Measurements from ENCODE around the gene SH3D21.

Gene SH3D21

DNA sequence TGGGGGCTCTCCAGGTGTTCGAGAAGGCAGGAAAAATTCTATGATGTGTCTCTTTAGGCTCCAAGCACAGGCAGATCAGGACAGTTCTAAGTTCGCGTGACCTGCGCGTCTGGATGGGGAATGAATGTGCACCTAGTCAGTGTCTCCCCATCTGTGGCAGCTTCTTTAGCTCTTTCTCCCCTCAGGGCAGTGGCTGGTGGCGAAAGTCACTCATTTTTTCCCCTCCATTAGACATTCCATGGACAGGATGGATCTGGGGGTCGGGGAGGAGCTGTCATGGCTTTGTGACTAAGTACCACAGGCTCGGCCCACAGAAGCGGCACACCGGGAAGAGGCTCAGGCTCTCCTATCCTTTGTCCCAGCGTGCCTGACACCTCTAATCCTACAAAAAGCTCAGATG is 48.3 kb downstream of the SH3D21 start:
- Mint-ChIP-seq H3K27me3 (no peaks in the 10 kb centered on the region), H3K4me3 (no peak overlapping the region), H3K27ac (no peak overlapping the region), H3K36me3 (peaks cover 76% of the 10 kb centered on the region), H3K4me1 (peaks cover 22% of the 10 kb centered on the region), H3K9me3 (no peaks in the 10 kb centered on the region)
- no peak for ATAC-seq

DNA sequence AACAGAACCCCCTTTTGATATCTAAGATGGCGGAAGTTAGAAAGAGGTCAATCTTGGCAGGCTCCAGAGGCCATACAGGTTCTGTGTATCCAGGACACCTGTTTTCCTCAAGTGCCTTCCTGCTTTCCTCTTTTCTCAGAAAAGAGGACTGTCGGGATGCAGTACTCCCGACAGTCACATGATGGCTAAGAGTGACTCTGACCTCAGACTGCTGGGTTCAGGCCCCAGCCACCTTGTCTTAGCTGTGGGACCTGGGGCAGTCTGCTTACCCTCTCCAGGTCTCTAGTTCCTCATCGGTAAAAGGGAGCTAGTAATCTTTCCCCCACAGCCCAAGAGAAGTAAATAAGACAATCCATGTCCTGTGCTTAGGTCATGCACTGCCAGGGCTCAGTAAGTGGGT is 49.6 kb downstream of the SH3D21 start:
- Mint-ChIP-seq H3K4me3 (no peak overlapping the region), H3K27me3 (no peaks in the 10 kb centered on the region), H3K9me3 (no peaks in the 10 kb centered on the region), H3K4me1 (peaks cover 21% of the 10 kb centered on the region), H3K27ac (no peak overlapping the region), H3K36me3 (peaks cover 76% of the 10 kb centered on the region)
- no peak for ATAC-seq

- ATAC-seq = no peak
- peak overlapping the region; percentile 54 for H3K27ac Mint-ChIP-seq
- H3K36me3 Mint-ChIP-seq = peaks cover 76% of the 10 kb centered on the region
- H3K4me1 Mint-ChIP-seq = peaks cover 14% of the 10 kb centered on the region
- H3K27me3 Mint-ChIP-seq = no peaks in the 10 kb centered on the region
- H3K9me3 Mint-ChIP-seq = no peaks in the 10 kb centered on the region
- no peak overlapping the region for H3K4me3 Mint-ChIP-seq
Observed at GRCh38 chr1:36358514-36359084, 52.4 kb downstream of the SH3D21 start.

GRCh38 chr1:36359383-36359782 is 53.2 kb downstream of the SH3D21 start:
- H3K27ac Mint-ChIP-seq = peak overlapping the region; percentile 54
- H3K36me3 Mint-ChIP-seq = peaks cover 68% of the 10 kb centered on the region
- ATAC-seq = no peak
- peak overlapping the region; percentile 0 for H3K4me3 Mint-ChIP-seq
- H3K9me3 Mint-ChIP-seq = no peaks in the 10 kb centered on the region
- H3K27me3 Mint-ChIP-seq = no peaks in the 10 kb centered on the region
- peaks cover 14% of the 10 kb centered on the region for H3K4me1 Mint-ChIP-seq

GRCh38 chr1:36359911-36360550 is 53.9 kb downstream of the SH3D21 start:
- peak overlapping the region; percentile 0 for H3K4me3 Mint-ChIP-seq
- peaks cover 16% of the 10 kb centered on the region for H3K4me1 Mint-ChIP-seq
- peak overlapping the region; percentile 54 for H3K27ac Mint-ChIP-seq
- H3K36me3 Mint-ChIP-seq = peaks cover 62% of the 10 kb centered on the region
- H3K27me3 Mint-ChIP-seq = no peaks in the 10 kb centered on the region
- H3K9me3 Mint-ChIP-seq = no peaks in the 10 kb centered on the region
- no peak for ATAC-seq

DNA sequence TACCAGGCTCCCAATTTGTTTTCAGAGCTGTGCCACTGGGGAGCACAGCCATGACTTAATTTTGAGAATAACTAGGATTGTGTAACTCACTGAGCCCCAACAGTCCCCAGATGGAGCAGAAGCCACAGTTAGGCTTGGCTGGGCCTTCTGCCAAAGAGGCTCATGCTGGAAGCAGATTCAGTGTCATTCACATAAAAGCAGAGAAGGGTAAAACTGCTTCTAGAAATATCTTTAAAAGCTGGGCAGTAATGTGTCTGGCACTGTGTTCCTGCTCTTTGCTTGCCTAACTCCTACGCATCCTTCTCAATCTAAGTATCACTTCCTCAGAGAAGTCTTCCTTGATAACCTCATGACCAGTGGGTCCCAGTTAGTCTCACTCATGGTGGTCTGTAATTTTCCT is 59.2 kb downstream of the SH3D21 start:
- peaks cover 26% of the 10 kb centered on the region for H3K36me3 Mint-ChIP-seq
- H3K4me1 Mint-ChIP-seq = peaks cover 50% of the 10 kb centered on the region
- no peaks in the 10 kb centered on the region for H3K9me3 Mint-ChIP-seq
- peak overlapping the region; percentile 59 for H3K27ac Mint-ChIP-seq
- ATAC-seq = peak; percentile 56
- no peak overlapping the region for H3K4me3 Mint-ChIP-seq
- H3K27me3 Mint-ChIP-seq = no peaks in the 10 kb centered on the region

DNA sequence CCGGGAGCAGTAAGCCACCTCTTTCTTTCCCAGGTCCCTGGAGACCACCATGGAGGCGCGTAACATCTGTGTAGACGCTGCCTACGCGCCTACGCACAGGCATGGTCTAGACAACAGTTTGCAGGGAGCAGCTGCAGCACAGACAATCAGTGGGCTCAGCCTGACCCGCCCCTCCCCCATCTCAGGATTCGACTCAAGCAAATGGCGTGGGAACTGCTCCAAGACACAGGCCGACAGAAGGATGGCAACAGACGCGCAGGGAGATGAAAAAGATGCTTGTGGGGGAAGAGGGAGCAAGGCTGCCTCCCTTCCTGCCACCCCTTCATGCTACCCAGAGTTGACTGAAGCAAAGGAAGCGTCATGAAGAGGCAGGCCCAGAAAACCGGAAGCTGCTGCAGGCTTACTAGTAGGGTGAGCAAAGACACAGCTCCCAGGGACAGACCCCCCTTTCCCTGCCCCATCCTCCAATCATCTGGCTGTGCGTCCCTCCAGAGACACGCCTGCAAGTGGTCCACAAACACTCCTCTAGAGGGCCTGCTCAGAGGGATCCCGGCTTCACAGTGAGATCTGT is 60.0 kb downstream of the SH3D21 start:
- H3K4me3 Mint-ChIP-seq = no peak overlapping the region
- H3K4me1 Mint-ChIP-seq = peaks cover 53% of the 10 kb centered on the region
- peak overlapping the region; percentile 59 for H3K27ac Mint-ChIP-seq
- H3K27me3 Mint-ChIP-seq = no peaks in the 10 kb centered on the region
- H3K9me3 Mint-ChIP-seq = no peaks in the 10 kb centered on the region
- ATAC-seq = peak; percentile 34
- H3K36me3 Mint-ChIP-seq = peaks cover 24% of the 10 kb centered on the region

DNA sequence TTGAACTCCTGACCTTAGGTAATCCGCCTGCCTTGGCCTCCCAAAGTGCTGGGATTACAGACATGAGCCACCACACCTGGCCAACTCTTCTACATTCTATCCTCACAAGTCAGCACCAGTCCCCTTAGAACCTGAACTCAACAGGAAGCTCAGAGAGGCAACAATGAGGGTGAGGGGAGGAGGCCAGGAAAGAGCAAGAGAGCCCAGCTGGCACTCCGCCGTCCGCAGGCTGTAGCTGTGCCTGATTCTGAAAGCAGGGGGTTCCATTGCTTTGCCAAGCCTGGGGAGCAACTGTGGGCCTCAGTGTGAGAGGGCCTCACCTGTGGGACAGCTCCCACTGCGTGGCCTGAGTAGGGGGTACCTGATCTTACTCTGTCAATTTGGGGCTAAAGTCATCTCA is 60.9 kb downstream of the SH3D21 start:
- H3K9me3 Mint-ChIP-seq = no peaks in the 10 kb centered on the region
- peaks cover 62% of the 10 kb centered on the region for H3K4me1 Mint-ChIP-seq
- no peak overlapping the region for H3K4me3 Mint-ChIP-seq
- peak overlapping the region; percentile 59 for H3K27ac Mint-ChIP-seq
- peaks cover 15% of the 10 kb centered on the region for H3K36me3 Mint-ChIP-seq
- ATAC-seq = no peak
- no peaks in the 10 kb centered on the region for H3K27me3 Mint-ChIP-seq

DNA sequence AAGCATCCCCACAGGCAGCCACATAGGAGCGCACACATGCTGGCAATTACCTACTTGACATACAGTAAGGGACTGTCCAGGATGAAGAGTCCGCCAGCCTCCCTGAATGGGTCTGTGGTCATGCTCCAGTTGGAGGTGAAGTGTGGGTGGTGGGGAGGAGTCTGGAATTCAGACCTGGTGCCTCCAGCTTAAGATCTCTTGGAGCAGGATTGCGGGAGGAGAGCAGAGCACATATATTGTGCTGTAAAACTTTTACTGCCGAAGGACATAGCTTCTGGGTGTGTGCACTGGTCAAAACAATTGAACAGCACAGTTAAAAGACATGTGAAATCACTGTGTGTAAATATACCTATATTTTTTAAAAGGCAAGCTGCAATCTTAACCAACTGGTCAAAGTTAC is 61.6 kb downstream of the SH3D21 start:
- no peaks in the 10 kb centered on the region for H3K27me3 Mint-ChIP-seq
- H3K4me3 Mint-ChIP-seq = no peak overlapping the region
- no peaks in the 10 kb centered on the region for H3K9me3 Mint-ChIP-seq
- no peak for ATAC-seq
- no peak overlapping the region for H3K27ac Mint-ChIP-seq
- peaks cover 11% of the 10 kb centered on the region for H3K36me3 Mint-ChIP-seq
- peaks cover 69% of the 10 kb centered on the region for H3K4me1 Mint-ChIP-seq

DNA sequence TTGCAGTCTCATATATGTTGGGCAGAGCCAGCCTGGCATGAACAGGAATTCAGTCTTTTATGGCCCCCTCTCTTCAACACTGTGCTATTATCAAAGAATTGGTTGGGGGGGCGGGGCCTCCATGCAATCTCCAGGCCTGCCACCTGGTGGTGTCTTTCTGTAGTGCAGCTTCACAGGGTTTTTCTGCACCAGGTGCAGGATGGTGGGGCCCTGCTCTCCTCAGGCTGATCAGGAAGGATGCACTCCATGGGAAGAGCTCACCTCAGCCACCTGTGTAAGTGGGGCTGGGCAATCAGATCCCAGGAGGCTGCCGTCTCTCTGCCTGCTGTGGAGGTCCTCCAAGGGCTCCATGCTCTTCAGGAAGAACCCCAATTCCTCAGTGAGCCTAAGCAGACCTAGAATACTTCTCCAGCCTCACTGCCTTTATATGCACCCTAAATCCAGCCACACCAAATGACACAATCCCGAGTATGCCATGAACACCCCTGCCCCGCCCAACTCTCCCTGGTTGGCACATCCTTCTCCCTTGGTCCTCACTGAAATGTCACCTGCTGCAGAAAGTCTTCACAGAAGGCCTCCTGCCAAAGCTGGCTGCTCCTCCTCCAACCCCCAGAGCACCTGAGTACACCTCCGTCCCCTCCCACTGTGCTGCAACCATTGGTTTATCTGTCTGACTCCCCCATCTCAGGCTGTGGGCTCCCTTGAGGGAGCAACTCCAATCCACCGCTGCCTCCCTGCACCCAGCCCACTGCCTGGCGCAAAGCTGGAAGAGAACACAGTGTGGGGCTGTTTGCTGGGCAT is 63.1 kb downstream of the SH3D21 start:
- Mint-ChIP-seq H3K27ac (peak overlapping the region; percentile 26), H3K9me3 (no peaks in the 10 kb centered on the region), H3K4me3 (no peak overlapping the region)

More for the DNA sequence above, 63.1 kb downstream of the SH3D21 start:
- Mint-ChIP-seq H3K4me1 (peaks cover 84% of the 10 kb centered on the region), H3K27me3 (no peaks in the 10 kb centered on the region), H3K36me3 (peaks cover 6% of the 10 kb centered on the region)
- peak; percentile 52 for ATAC-seq

Data from stimulated activated memory B cell treated with anti-CD40 and anti-IgM and Interleukin-4, amounts not matched to agents 10 μg/mL and 1 μg/mL and 100 μg/mL, for 72 hours (primary cell).